GM18951 (cell line): ENCODE data around the gene NEMP1.

Experiments
- POLR2A ChIP-seq: IDR thresholded peaks from 4 replicates; pipeline ENCODE4 v1.6.1; 2011; ENCODE audit warnings: mild to moderate bottlenecking; ENCODE audit not compliant: insufficient read length, insufficient read depth; ENCODE audit errors: extremely low read depth
- in situ Hi-C: fragments of 300-500 bp; cut with MboI; formaldehyde crosslinking; loops from one replicate; pipeline ENCODE4 v1.12.0; 2022; ENCODE audit warnings: low sequenced_read_pairs, mixed read lengths, inconsistent platforms; ENCODE audit not compliant: unreplicated experiment

Gene NEMP1

GRCh38 chr12:57048423-57049118 is 30.0 kb downstream of the NEMP1 start:
- in situ Hi-C loops, result no loop called here

GRCh38 chr12:57047981-57048380 is 30.6 kb downstream of the NEMP1 start:
- TF ChIP-seq POLR2A, result no peak
- in situ Hi-C loops, result no loop called here

More at GRCh38 chr12:57048423-57049118, 30.0 kb downstream of the NEMP1 start:
- TF ChIP-seq POLR2A, result no peak

DNA sequence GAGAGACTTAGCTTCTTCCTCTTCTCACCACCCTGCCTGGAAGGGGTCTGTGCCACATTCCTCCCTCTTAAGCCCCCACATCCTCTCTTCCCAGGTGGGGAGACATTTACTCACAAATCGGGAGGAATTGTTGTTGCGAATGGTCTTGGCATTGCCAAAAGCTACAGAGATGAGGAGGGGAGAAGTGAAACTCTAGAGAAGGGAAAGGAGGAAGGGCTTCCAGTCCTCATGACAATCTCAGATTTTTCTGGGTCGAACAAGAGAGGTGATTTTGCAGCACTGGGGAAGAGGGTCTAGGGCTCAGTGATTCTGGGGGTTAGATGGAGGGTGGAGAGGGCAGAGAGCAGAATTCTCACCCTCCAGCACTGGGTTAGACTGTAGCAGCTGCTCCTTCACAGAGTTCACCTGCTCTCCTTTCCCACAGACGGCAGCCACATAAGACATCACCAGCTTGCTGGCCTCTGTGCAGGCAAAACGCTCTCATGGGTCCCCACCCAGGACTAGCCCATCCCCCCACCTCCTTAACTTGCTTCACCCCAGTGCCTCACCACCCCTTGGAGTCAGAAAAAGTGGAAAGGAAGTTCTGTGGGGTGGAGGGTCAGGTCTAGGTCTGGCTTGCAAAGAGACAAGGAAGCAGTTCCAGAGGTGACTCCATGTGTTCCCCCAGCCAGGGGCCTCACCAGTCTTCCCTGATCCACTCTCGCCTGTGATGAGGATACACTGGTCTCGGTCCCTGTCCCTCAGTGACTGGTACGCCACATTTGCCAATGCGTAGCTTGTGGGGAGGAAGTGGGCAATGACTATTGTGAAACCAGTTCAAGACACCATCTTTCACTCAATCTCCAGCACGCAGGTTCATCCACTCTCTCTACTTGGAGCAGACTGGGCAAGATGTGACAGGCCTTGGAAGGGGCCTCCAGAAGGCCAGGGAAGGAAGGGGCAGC is 31.4 kb downstream of the NEMP1 start:
- in situ Hi-C loops, result no loop called here
- no peak for TF ChIP-seq POLR2A

DNA sequence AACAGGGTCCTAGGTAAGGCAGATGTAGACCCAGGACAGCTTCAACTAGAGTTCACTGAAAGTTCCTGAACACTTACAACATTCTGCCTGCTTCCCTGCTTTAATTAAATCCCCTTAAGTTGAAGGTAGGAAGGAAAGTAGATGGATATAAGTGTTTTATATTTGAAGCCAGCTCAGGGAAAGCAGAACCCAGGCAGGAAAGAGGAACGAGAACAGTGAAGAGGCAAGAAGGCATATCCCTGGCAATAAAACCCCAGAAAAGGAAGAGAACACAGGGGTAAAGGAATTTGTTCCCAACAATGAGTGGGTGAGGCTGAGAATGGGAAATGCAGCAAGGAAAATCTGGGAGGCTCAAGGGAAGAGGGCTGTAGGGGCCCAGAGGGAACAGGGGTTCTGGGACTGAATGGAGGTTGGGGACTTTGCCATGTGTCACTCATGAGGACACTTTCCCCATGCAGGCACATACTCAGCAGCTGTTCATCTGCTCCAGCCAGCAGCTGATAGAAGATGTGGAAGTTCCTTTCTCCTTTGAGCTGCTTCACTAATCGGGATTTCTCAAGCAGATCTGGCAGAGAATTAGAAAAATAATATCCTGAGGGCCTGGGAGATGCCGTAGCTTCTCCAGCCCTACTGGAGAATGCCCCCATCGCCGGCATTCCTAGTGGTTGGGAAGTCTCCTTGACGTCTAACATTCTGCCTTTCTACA is 32.4 kb downstream of the NEMP1 start:
- in situ Hi-C loops, result no loop called here
- TF ChIP-seq POLR2A, result no peak

GRCh38 chr12:57044889-57045288 is 33.7 kb downstream of the NEMP1 start:
- no peak for TF ChIP-seq POLR2A
- in situ Hi-C loops, result no loop called here

- in situ Hi-C loops, result no loop called here
- no peak for TF ChIP-seq POLR2A
Measured at GRCh38 chr12:57044468-57044867, 34.1 kb downstream of the NEMP1 start.

- in situ Hi-C loops, result no loop called here
- TF ChIP-seq POLR2A, result no peak
Measured at GRCh38 chr12:57042695-57043094, 35.9 kb downstream of the NEMP1 start.

- TF ChIP-seq POLR2A, result no peak
- in situ Hi-C loops, result no loop called here
Measured at GRCh38 chr12:57040750-57041149, 37.8 kb downstream of the NEMP1 start.

- in situ Hi-C loops, result no loop called here
- TF ChIP-seq POLR2A, result no peak
Measured at GRCh38 chr12:57040211-57040610, 38.4 kb downstream of the NEMP1 start.

DNA sequence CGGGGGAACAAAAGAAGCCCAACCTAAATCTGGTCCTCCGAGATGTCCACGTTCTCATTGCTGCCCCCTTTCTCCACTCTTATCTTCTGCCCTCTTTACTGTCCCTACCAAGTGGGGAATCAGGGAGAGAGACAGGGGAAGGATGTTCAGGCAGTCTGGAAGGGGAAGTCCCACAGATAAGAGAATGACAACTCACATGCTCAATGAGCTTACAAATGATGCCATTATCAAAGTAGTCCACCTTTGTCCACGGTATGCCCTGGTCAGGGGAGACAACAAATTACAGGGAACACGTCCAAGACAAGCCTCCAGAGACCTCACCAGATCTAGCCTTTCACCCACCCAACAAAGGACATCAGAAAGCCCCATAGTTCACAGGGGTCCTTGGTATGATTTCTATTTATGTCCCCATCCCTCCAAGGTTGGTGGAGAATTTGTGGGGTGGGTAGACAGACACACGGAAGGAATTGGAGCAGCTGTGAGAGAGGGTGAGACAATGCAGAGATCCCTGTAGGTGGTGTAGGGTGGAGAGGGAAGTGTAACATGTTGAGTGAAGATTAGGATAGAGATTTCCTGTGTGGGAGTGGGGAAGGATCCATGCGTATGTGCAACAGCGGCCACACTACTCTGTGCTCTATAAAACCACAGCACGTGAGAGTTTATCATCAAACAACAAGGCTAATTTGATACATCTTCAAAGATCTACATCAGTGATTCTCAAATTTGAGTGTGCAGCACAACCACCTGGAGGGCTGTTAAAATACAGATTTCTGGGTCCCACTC is 39.4 kb downstream of the NEMP1 start:
- no peak for TF ChIP-seq POLR2A
- in situ Hi-C loops, result no loop called here

GRCh38 chr12:57037264-57037663 is 41.3 kb downstream of the NEMP1 start:
- in situ Hi-C loops, result no loop called here
- no peak for TF ChIP-seq POLR2A

DNA sequence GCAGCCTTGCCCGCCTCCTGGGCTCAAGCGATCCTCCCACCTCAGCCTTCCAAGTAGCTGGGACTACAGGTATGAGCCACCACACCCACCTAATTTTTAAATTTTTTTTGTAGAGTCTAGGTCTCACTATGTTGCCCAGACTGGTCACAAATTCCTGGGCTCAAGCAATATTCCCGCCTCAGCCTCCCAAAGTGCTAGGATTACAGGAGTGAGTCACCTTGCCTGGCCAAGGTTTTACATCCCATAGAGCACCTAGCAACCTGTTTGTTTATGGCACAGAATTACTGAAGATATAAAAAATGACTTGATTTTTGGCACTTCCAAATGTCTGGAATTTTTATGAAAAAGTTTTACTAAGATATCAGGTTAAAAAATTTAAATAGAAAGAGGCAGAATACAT is 45.2 kb downstream of the NEMP1 start:
- no peak for TF ChIP-seq POLR2A

More for the DNA sequence above, 45.2 kb downstream of the NEMP1 start:
- in situ Hi-C loops, result no loop called here
